ENCODE results near the gene DPYSL3.
A peak's percentile ranks its signal among the peaks of the same experiment; 100 is the strongest.

The DPYSL3 gene

DNA sequence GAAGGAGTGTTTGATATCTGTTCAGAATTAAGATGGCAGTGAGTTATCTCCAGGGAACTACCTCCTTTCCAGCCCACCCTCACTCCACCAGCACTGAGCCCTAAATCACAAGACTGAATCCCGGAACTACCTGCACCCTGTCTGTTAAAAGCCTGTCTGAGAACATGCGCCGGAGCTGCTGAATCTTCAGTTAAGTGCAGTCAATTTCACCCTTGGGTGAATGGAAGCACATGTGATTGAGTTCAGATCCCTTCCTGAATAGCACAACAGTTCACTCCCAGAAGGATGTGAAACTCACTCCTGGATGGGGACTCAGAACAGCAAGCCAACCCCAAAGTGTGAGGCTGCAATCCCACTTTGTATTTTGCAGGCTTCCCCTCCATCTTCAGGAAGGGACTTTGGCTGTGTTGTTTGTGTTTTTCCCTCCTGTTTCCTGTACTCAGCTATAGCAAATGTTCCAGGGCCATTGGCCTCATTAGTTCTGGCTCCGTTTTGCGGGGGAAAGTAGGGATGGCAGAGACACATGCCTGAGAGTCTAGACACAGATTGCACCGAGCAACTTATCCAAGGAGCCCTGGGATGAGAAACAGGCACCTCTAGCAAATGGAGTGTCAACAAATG is 43.4 kb downstream of the DPYSL3 start:
- Histone ChIP-seq H3K27ac (ENCODE audit: low read length, poor library complexity, severe bottlenecking) (no peak overlapping the region), H3K9me3 (ENCODE audit: control insufficient read depth, low read length) (no peaks in the 10 kb centered on the region), H3K4me2 (ENCODE audit: low read length, poor library complexity, severe bottlenecking) (no peak overlapping the region), H4K8ac (ENCODE audit: low read length) (peak overlapping the region; percentile 63), H2BK15ac (ENCODE audit: low read depth, poor library complexity, severe bottlenecking) (no peak overlapping the region), H2BK5ac (ENCODE audit: low read depth, low read length, poor library complexity, severe bottlenecking) (no peak overlapping the region), H3K18ac (ENCODE audit: low read depth in 1 of 2, low read length in 2 of 2) (peak overlapping the region in 1 of 2 experiments; percentile 49), H3K4me3 (ENCODE audit: insufficient read depth in 1 of 2, low read depth in 1 of 2, low read length in 2 of 2) (no peak overlapping the region), H2BK120ac (ENCODE audit: low read depth, low read length) (no peak overlapping the region), H3K4ac (ENCODE audit: low read depth in 1 of 2, low read length in 2 of 2) (peak overlapping the region in 1 of 2 experiments; percentile 59), H2AK5ac (ENCODE audit: low read length, severe bottlenecking) (no peak overlapping the region), H3K79me1 (replicated peaks; ENCODE audit: low read length, poor library complexity, severe bottlenecking) (peaks cover 44% of the 10 kb centered on the region), H3K27me3 (ENCODE audit: control insufficient read depth in 1 of 2, insufficient read depth in 1 of 2, low read length in 2 of 2) (no peaks in the 10 kb centered on the region), H3K23ac (ENCODE audit: low read length in 2 of 2) (no peak overlapping the region), H3K4me1 (ENCODE audit: control insufficient read depth, insufficient read depth, low read depth, low read length) (no peaks in the 10 kb centered on the region), H3K36me3 (ENCODE audit: control insufficient read depth in 1 of 2, insufficient read depth in 2 of 2, low read depth in 1 of 2, low read length in 2 of 2) (no peaks in the 10 kb centered on the region), H2BK12ac (ENCODE audit: low read length in 2 of 2) (no peak overlapping the region), H3K14ac (ENCODE audit: low read length in 2 of 2) (no peak overlapping the region), H3K9ac (ENCODE audit: low read length) (no peak overlapping the region), H2AFZ (ENCODE audit: low read depth, low read length) (no peak overlapping the region), H4K91ac (ENCODE audit: low read length) (no peak overlapping the region)
- WGBS = 57% methylated on average over 6 of the region's 6 CpGs
- no peak for DNase-seq

DNA sequence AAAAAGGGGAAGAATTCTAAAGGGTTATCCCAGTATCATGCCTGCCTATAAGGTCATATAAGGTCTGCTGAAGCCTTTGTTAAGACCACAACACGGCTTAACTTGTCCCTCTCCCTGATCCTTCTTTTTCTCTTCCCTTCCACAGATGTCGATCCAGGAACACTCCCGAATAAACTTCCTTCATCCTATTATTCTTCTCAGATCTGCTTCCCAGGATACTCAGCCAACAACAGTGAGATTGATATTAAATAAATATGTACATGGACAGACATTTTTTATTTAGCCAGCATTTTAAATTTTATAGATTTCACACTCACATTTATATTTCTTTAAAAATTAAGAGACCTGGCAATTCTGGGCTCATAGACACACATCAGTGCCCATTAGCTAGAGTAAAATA is 44.1 kb downstream of the DPYSL3 start:
- H2AFZ ChIP-seq (ENCODE audit: low read depth, low read length) = no peak overlapping the region
- no peak overlapping the region for H2BK5ac ChIP-seq (ENCODE audit: low read depth, low read length, poor library complexity, severe bottlenecking)
- no peak overlapping the region for H3K14ac ChIP-seq (ENCODE audit: low read length in 2 of 2)
- no peak overlapping the region for H2BK12ac ChIP-seq (ENCODE audit: low read length in 2 of 2)
- H3K9ac ChIP-seq (ENCODE audit: low read length) = no peak overlapping the region
- no peak overlapping the region for H3K18ac ChIP-seq (ENCODE audit: low read depth in 1 of 2, low read length in 2 of 2)
- H4K8ac ChIP-seq (ENCODE audit: low read length) = no peak overlapping the region
- H3K4ac ChIP-seq (ENCODE audit: low read depth in 1 of 2, low read length in 2 of 2) = no peak overlapping the region
- H3K4me3 ChIP-seq (ENCODE audit: insufficient read depth in 1 of 2, low read depth in 1 of 2, low read length in 2 of 2) = no peak overlapping the region
- no peak overlapping the region for H2BK15ac ChIP-seq (ENCODE audit: low read depth, poor library complexity, severe bottlenecking)
- H2AK5ac ChIP-seq (ENCODE audit: low read length, severe bottlenecking) = no peak overlapping the region
- no peak overlapping the region for H3K23ac ChIP-seq (ENCODE audit: low read length in 2 of 2)
- no peak overlapping the region for H4K91ac ChIP-seq (ENCODE audit: low read length)
- no peaks in the 10 kb centered on the region for H3K27me3 ChIP-seq (ENCODE audit: control insufficient read depth in 1 of 2, insufficient read depth in 1 of 2, low read length in 2 of 2)
- no peak overlapping the region for H2BK120ac ChIP-seq (ENCODE audit: low read depth, low read length)
- DNase-seq = no peak
- H3K27ac ChIP-seq (ENCODE audit: low read length, poor library complexity, severe bottlenecking) = no peak overlapping the region
- peaks cover 46% of the 10 kb centered on the region for H3K79me1 ChIP-seq (replicated peaks; ENCODE audit: low read length, poor library complexity, severe bottlenecking)
- H3K9me3 ChIP-seq (ENCODE audit: control insufficient read depth, low read length) = no peaks in the 10 kb centered on the region
- H3K36me3 ChIP-seq (ENCODE audit: control insufficient read depth in 1 of 2, insufficient read depth in 2 of 2, low read depth in 1 of 2, low read length in 2 of 2) = no peaks in the 10 kb centered on the region
- 80% methylated on average over 3 of the region's 3 CpGs for WGBS
- no peak overlapping the region for H3K4me2 ChIP-seq (ENCODE audit: low read length, poor library complexity, severe bottlenecking)
- H3K4me1 ChIP-seq (ENCODE audit: control insufficient read depth, insufficient read depth, low read depth, low read length) = no peaks in the 10 kb centered on the region

- H3K36me3 ChIP-seq (ENCODE audit: control insufficient read depth in 1 of 2, insufficient read depth in 2 of 2, low read depth in 1 of 2, low read length in 2 of 2) = no peaks in the 10 kb centered on the region
- no peak overlapping the region for H2AFZ ChIP-seq (ENCODE audit: low read depth, low read length)
- H3K23ac ChIP-seq (ENCODE audit: low read length in 2 of 2) = no peak overlapping the region
- WGBS = 77% methylated on average over 5 of the region's 5 CpGs
- DNase-seq = peak; percentile 56
- H3K27ac ChIP-seq (ENCODE audit: low read length, poor library complexity, severe bottlenecking) = no peak overlapping the region
- no peak overlapping the region for H3K4me3 ChIP-seq (ENCODE audit: insufficient read depth in 1 of 2, low read depth in 1 of 2, low read length in 2 of 2)
- H4K8ac ChIP-seq (ENCODE audit: low read length) = no peak overlapping the region
- H3K18ac ChIP-seq (ENCODE audit: low read depth in 1 of 2, low read length in 2 of 2) = no peak overlapping the region
- H2BK15ac ChIP-seq (ENCODE audit: low read depth, poor library complexity, severe bottlenecking) = no peak overlapping the region
- H3K27me3 ChIP-seq (ENCODE audit: control insufficient read depth in 1 of 2, insufficient read depth in 1 of 2, low read length in 2 of 2) = no peaks in the 10 kb centered on the region
- H3K9me3 ChIP-seq (ENCODE audit: control insufficient read depth, low read length) = no peaks in the 10 kb centered on the region
- H3K4ac ChIP-seq (ENCODE audit: low read depth in 1 of 2, low read length in 2 of 2) = no peak overlapping the region
- no peak overlapping the region for H2AK5ac ChIP-seq (ENCODE audit: low read length, severe bottlenecking)
- H3K9ac ChIP-seq (ENCODE audit: low read length) = no peak overlapping the region
- no peak overlapping the region for H3K14ac ChIP-seq (ENCODE audit: low read length in 2 of 2)
- H2BK12ac ChIP-seq (ENCODE audit: low read length in 2 of 2) = peak overlapping the region in 1 of 2 experiments; percentile 24
- H3K4me1 ChIP-seq (ENCODE audit: control insufficient read depth, insufficient read depth, low read depth, low read length) = peaks cover 2% of the 10 kb centered on the region
- H3K79me1 ChIP-seq (replicated peaks; ENCODE audit: low read length, poor library complexity, severe bottlenecking) = peaks cover 41% of the 10 kb centered on the region
- no peak overlapping the region for H3K4me2 ChIP-seq (ENCODE audit: low read length, poor library complexity, severe bottlenecking)
- no peak overlapping the region for H4K91ac ChIP-seq (ENCODE audit: low read length)
- no peak overlapping the region for H2BK120ac ChIP-seq (ENCODE audit: low read depth, low read length)
- no peak overlapping the region for H2BK5ac ChIP-seq (ENCODE audit: low read depth, low read length, poor library complexity, severe bottlenecking)
Observed at GRCh38 chr5:147464211-147464610, 45.7 kb downstream of the DPYSL3 start.

- Histone ChIP-seq H4K8ac (ENCODE audit: low read length) (no peak overlapping the region), H2AK5ac (ENCODE audit: low read length, severe bottlenecking) (no peak overlapping the region), H2BK5ac (ENCODE audit: low read depth, low read length, poor library complexity, severe bottlenecking) (no peak overlapping the region), H3K9me3 (ENCODE audit: control insufficient read depth, low read length) (no peaks in the 10 kb centered on the region), H3K79me1 (replicated peaks; ENCODE audit: low read length, poor library complexity, severe bottlenecking) (peaks cover 41% of the 10 kb centered on the region), H3K23ac (ENCODE audit: low read length in 2 of 2) (no peak overlapping the region), H3K4me3 (ENCODE audit: insufficient read depth in 1 of 2, low read depth in 1 of 2, low read length in 2 of 2) (no peak overlapping the region), H3K4ac (ENCODE audit: low read depth in 1 of 2, low read length in 2 of 2) (no peak overlapping the region), H3K27me3 (ENCODE audit: control insufficient read depth in 1 of 2, insufficient read depth in 1 of 2, low read length in 2 of 2) (no peaks in the 10 kb centered on the region), H3K27ac (ENCODE audit: low read length, poor library complexity, severe bottlenecking) (no peak overlapping the region), H2BK15ac (ENCODE audit: low read depth, poor library complexity, severe bottlenecking) (no peak overlapping the region), H3K36me3 (ENCODE audit: control insufficient read depth in 1 of 2, insufficient read depth in 2 of 2, low read depth in 1 of 2, low read length in 2 of 2) (no peaks in the 10 kb centered on the region), H3K9ac (ENCODE audit: low read length) (no peak overlapping the region), H2BK12ac (ENCODE audit: low read length in 2 of 2) (no peak overlapping the region), H3K4me2 (ENCODE audit: low read length, poor library complexity, severe bottlenecking) (no peak overlapping the region), H2BK120ac (ENCODE audit: low read depth, low read length) (no peak overlapping the region), H3K18ac (ENCODE audit: low read depth in 1 of 2, low read length in 2 of 2) (no peak overlapping the region), H4K91ac (ENCODE audit: low read length) (no peak overlapping the region), H2AFZ (ENCODE audit: low read depth, low read length) (no peak overlapping the region), H3K4me1 (ENCODE audit: control insufficient read depth, insufficient read depth, low read depth, low read length) (peaks cover 2% of the 10 kb centered on the region), H3K14ac (ENCODE audit: low read length in 2 of 2) (no peak overlapping the region)
- peak; percentile 22 for DNase-seq
- WGBS = 80% methylated on average over 1 of the region's 1 CpG
Observed at GRCh38 chr5:147461915-147462314, 48.0 kb downstream of the DPYSL3 start.
